ENCODE data around the gene SPEG.

DNA sequence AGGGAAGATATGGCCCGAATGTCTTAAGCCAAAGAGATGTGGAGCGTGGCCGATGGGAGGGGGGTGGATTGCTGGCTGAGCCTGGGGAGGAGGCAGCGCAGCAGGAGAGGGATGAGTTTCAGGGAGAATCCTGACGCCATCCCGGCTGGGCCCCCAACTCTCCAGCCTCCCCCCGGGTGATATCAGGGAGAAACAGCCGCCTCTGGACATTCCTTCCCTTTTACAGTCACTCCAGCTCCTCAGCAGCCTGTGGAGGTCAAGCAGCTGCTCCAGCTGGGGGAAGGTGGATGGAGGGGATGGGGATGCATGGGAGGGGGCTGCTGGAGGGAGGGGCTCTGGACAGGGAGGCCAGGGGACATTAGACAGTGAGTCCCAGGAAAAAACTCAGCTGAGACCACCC is 26.0 kb upstream of the SPEG start:
- TF ChIP-seq, protein P1, sequence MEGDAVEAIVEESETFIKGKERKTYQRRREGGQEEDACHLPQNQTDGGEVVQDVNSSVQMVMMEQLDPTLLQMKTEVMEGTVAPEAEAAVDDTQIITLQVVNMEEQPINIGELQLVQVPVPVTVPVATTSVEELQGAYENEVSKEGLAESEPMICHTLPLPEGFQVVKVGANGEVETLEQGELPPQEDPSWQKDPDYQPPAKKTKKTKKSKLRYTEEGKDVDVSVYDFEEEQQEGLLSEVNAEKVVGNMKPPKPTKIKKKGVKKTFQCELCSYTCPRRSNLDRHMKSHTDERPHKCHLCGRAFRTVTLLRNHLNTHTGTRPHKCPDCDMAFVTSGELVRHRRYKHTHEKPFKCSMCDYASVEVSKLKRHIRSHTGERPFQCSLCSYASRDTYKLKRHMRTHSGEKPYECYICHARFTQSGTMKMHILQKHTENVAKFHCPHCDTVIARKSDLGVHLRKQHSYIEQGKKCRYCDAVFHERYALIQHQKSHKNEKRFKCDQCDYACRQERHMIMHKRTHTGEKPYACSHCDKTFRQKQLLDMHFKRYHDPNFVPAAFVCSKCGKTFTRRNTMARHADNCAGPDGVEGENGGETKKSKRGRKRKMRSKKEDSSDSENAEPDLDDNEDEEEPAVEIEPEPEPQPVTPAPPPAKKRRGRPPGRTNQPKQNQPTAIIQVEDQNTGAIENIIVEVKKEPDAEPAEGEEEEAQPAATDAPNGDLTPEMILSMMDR (IDR thresholded peaks at IDR 0.05) = no peak
- no peak for TF ChIP-seq POLR2A (IDR thresholded peaks at IDR 0.05)

Measured in right lobe of liver (tissue), 4 donors.